T-helper 1 cell treated with Interleukin-12 subunit alpha and Interleukin-12 subunit beta and Interleukin-4 antibody, amounts not matched to agents 30 ng/mL and 1 ng/mL, for 36 hours (primary cell): ENCODE results near the gene STAM2. TPM values are rescaled to one million over a fixed set of nuclear protein-coding genes. Genes with fewer than 3 reads are reported as not detected.
"Not testable (repeated sequence)": the region's sequence is repeated elsewhere in the genome, so short reads cannot be mapped to it uniquely, and the experiment has no call there.

Experiments
- intact Hi-C: fragments of 100-400 bp; cut with micrococcal nuclease; formaldehyde crosslinking; loops from one replicate; pipeline ENCODE4 v1.15.1; 2024
- total RNA-seq: library from RNA; stranded (reverse); gene quantifications from 2 replicates; pipeline ENCODE4 v1.2.3, GENCODE V29; 2022

STAM2 gene
- total RNA-seq, 1 donor from 2014 or later, result 22.4 TPM

GRCh38 chr2:152114366-152114765 is 61.2 kb downstream of the STAM2 start:
- intact Hi-C loops, result no loop called here

DNA sequence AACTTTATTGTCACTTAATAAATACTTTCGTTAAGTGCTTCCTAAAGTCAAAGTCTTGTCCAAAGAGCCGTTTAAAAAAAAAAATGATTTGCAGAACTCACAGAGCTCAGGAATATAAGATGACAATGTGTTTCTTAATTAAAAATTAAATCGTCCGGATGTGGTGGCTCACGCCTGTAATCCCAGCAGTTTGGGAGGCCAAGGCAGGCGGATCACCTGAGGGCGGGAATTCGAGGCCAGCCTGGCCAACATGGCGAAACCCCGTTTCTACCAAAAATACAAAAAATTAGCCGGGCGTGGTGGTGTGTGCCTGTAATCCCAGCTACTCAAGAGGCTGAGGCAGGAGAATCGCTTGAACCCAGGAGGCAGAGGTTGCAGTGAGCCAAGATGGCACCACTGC is 68.4 kb downstream of the STAM2 start:
- intact Hi-C loops, result not testable (repeated sequence)

- intact Hi-C loops, result no loop called here
Observed at GRCh38 chr2:152106464-152106863, 69.1 kb downstream of the STAM2 start.

- intact Hi-C loops, result no loop called here
Observed at GRCh38 chr2:152103271-152103670, 72.3 kb downstream of the STAM2 start.

DNA sequence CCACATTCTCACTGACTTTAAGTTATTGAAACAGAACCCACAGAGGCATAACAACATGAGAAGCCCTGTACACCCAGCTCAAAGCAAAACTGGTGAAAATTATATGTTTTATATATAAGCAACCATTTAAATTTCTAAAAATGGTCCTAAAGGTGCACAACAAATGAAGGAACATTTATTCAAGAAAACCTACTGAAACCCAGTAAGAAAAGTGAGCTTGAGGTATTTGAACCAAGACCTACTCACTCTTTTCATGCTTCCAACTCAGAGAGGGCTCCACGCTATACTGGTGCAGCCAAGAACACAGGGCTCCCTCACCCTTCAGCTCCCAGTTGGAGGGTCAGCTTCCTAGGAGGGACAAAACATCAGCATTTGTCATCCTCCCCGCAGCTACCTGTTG is 74.6 kb downstream of the STAM2 start:
- intact Hi-C loops, result no loop called here

DNA sequence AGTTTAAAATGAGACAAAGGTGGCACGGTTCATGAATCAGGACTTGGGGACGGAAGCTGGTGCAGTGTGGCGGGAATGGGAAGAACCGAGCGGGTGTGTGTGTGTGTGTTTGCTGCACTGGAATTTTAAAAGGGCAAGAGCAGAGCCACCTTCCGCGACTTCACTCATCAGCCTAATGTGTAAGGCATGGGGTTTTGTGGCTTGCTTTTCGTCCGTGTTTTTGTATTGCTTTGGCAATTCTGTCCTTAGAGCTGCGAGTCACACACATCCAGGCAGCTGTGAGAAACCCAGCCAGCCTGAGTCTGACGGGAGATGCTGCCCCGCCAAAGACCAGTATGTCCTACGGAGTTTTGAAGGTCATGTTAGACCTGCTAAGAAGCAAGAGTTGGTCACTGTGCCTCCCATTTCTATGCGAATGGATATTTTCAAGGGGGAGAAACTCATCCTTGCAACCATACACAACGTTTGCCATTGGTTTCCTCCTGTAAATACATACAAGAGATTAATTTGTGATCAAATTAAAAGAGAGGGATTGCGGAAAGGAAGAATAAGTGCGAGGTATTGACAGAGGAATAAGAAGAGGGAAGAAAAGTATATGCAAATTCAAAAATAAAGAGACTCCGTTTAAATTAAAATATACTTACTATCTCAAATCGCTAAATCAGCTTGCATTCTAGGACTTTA is 76.1 kb downstream of the STAM2 start:
- intact Hi-C loops, result loop anchor here (5.0 kb wide), 1 partner anchor 78 kb away; the partner anchor contains the start of gene STAM2

DNA sequence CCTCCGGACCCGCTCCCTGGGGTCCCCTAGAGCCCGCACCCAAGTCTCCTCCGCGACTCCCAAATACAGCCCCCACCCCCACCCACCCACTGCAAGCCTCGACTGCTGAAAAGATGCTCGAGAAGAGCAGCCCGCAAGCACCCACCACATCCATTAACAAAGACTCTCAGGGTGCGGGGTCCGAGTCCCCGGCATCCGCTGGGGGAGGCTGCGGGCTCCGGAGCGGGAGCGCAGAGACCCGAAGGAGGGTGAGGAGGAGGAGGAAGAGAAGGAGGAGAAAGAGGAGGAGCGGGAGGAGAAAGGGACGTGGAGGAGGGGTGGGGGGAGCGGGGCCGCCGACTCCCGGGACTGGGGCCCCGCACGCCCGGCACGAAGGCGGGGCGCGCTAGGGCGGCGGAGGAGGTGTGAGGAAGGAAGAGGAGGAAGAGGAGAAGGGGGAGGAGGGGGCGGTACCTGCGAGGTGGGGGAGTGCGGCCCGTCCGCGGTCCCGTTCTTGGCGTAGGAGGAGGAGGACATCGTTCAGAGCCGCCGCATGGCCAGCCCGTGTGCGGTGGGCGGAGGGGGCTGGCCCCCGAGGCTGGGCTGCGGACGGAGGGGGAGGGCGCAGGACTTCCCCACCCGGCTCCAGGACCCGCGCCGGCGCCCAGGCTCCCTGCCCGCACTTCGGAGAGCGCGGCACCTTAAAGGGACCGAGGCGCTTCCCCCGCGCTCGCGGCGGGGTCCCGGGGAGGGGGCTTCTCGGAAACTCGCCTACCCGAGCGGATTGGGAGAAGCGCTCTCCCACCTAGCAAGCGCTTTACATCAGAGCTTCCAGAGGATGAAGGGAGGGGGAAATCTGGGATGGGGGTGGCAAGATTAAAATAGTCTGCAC is 76.8 kb downstream of the STAM2 start, which contains the start of gene CACNB4:
CACNB4 (minus strand) TSS at position 549 of the 871 bp plus-strand sequence.
- intact Hi-C loops, result loop anchor here (5.0 kb wide), 1 partner anchor 79 kb away; the partner anchor contains the start of gene STAM2

GRCh38 chr2:152097801-152098495 is 77.6 kb downstream of the STAM2 start:
- intact Hi-C loops, result loop anchor here (5.0 kb wide), 1 partner anchor 79 kb away; the partner anchor contains the start of gene STAM2

GRCh38 chr2:152097290-152097800 is 78.2 kb downstream of the STAM2 start:
- intact Hi-C loops, result loop anchor here (5.0 kb wide), 1 partner anchor 80 kb away; the partner anchor contains the start of gene STAM2

GRCh38 chr2:152095146-152095545 is 80.4 kb downstream of the STAM2 start:
- intact Hi-C loops, result loop anchor here (5.0 kb wide), 1 partner anchor 82 kb away; the partner anchor contains the start of gene STAM2

GRCh38 chr2:152094014-152094413 is 81.5 kb downstream of the STAM2 start:
- intact Hi-C loops, result no loop called here

DNA sequence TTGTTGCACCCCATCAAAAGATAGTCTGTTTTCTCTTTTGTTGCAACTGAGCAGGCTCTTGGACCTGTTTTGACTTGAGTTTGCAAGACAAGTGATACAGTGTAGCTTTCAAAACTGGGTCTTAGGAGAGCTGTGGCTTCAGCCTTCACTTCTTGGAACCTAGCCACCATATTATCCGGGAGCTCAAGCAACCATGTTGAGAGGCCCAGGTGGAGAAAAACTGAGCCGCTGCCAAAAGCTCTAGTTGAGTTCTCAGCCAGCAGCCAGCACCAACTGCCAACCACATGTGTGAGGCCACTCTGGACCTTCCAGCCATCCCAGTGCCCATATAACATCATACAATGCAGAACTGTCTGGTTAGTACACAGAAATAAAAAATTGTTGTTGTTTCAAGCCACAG is 82.1 kb downstream of the STAM2 start:
- intact Hi-C loops, result no loop called here

GRCh38 chr2:152092095-152092494 is 83.5 kb downstream of the STAM2 start:
- intact Hi-C loops, result no loop called here

DNA sequence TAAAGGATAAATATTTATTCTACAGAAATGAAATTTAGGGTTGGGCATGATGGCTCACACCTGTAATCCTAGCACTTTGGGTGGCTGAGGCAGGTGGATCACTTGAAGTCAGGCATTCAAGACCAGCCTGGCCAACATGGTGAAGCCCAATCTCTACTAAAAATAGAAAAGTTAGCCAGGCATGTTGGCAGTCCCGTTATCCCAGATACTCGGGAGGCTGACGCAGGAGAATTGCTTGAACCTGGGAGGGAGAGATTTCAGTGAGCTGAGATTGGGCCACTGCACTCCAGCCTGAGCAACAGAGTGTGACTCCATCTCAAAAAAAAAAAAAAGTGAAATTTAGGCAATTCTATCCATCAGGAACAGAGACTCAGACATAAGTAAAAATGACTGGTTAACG is 84.8 kb downstream of the STAM2 start:
- intact Hi-C loops, result not testable (repeated sequence)

DNA sequence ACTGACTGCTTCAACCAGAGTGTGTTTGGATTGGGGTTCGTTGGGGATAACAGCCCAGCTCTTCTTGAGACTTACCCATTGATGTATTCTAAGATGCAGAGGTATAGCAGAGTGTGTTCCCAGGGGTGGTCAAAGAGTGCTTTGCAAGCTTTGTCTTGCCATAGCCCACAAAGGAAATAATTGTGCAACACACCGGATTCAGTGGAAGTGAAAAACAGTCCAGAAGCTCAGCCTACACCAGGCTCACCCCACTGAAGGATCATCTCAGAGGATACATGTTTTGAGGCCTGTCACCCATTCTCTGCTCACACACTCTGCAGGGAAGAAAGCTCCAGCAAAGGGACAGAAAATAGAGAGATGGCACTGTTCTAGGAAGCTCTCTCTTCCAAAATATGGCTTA is 86.3 kb downstream of the STAM2 start:
- intact Hi-C loops, result no loop called here

- intact Hi-C loops, result no loop called here
Observed at GRCh38 chr2:152088006-152088405, 87.6 kb downstream of the STAM2 start.

GRCh38 chr2:152086231-152086630 is 89.3 kb downstream of the STAM2 start:
- intact Hi-C loops, result no loop called here

- intact Hi-C loops, result no loop called here
Observed at GRCh38 chr2:152084076-152084475, 91.5 kb downstream of the STAM2 start.

DNA sequence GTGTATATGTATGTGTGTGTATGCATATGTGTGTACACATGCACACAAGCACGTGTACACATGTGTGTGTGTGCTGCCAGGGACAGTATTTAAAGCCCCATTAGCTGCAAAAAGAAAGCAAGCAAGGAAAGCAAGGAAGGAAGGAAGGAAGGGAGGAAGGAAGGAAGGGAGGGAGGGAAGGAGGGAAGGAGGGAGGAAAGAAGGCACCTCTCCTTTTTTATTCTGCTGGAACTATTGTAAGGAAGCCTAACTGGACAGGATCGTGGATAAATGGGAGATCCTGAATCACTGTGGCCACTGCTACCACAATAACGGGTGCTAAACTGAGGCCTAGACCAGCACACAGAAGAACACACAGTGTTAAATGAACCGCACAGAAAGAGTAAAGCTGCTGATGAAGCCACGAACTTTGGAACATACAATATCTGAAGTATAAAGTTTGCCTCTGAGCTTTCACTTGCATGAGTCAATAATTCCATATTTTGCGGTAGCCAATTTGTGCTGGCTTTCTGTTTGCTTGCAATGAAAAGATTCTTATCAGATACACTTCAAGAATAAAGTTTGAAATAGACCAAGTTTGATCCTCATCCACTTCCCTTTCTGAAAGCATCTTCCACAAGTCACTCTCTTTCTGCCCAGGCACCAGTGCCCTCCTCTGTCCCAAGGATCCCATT is 92.2 kb downstream of the STAM2 start:
- intact Hi-C loops, result no loop called here

GRCh38 chr2:152078662-152079061 is 96.9 kb downstream of the STAM2 start:
- intact Hi-C loops, result no loop called here

DNA sequence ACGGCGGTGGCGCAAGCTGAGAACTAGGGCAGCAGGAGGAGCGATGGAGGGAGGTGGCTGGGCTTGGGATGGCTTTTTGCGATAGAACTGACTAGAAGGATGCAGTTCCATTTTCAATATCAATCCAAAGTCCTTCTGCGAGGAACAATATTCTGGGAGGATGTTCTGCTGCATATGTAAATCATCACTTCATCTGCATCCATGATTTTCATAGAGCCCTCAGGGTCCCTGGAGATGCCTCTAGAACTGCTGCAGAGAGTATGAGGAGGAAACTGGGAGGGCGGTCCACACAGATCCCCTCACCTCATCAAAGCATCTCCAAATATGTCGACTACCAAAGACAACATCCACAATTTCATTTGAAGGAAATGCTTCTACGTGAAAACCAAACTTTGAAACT is 97.5 kb downstream of the STAM2 start:
- intact Hi-C loops, result no loop called here
